SK-N-SH treated with all-trans-retinoic acid at 6 μM for 48 hours (cell line): Measurements from ENCODE around the gene ADARB2.

Experiments
- ATAC-seq: fragments of 200-7000 bp; cut with Tn5 transposase; 3 replicates; pipeline ENCODE4 v1.9.1; 2020; ENCODE audit warnings: mild to moderate bottlenecking, moderate library complexity
- ARNTL ChIP-seq: fragments of 450-650 bp; formaldehyde crosslinking; IDR thresholded peaks from 2 replicates; pipeline ENCODE4 v1.5.0; 2020; ENCODE audit warnings: low read depth, mild to moderate bottlenecking, moderate library complexity, borderline replicate concordance
- CSDC2 ChIP-seq: fragments of 250-450 bp; sonication (Bioruptor Pico); IDR thresholded peaks from 2 replicates; pipeline ENCODE4 v1.5.0; 2020; ENCODE audit warnings: mild to moderate bottlenecking, moderate library complexity
- ESRRG ChIP-seq: fragments of 250-450 bp; sonication (Bioruptor Pico); IDR thresholded peaks from 2 replicates; pipeline ENCODE4 v1.6.1; 2021; ENCODE audit warnings: mild to moderate bottlenecking
- ISL1 ChIP-seq: fragments of 250-450 bp; sonication (Bioruptor Pico); IDR thresholded peaks from 2 replicates; pipeline ENCODE4 v2.1.2; 2022; ENCODE audit warnings: mild to moderate bottlenecking, moderate library complexity
- PPARA ChIP-seq: fragments of 250-450 bp; sonication (Bioruptor Pico); IDR thresholded peaks from 2 replicates; pipeline ENCODE4 v1.5.0; 2020; ENCODE audit warnings: mild to moderate bottlenecking, borderline replicate concordance
- RARB ChIP-seq: fragments of 250-450 bp; sonication (Bioruptor Pico); IDR thresholded peaks from 2 replicates; pipeline ENCODE4 v1.8.0; 2021; ENCODE audit warnings: mild to moderate bottlenecking, moderate library complexity
- TOX ChIP-seq: fragments of 250-450 bp; sonication (Bioruptor Pico); IDR thresholded peaks from 2 replicates; pipeline ENCODE4 v1.8.0; 2021; ENCODE audit warnings: mild to moderate bottlenecking, moderate library complexity, borderline replicate concordance
- ZC3H10 ChIP-seq: fragments of 250-450 bp; sonication (Bioruptor Pico); IDR thresholded peaks from 2 replicates; pipeline ENCODE4 v1.5.1; 2021; ENCODE audit warnings: mild to moderate bottlenecking, moderate library complexity
- ZFP3 ChIP-seq: fragments of 250-450 bp; sonication (Bioruptor Pico); IDR thresholded peaks from 2 replicates; pipeline ENCODE4 v1.5.0; 2020; ENCODE audit warnings: mild to moderate bottlenecking, moderate library complexity
- ZFP30 ChIP-seq: fragments of 450-650 bp; formaldehyde crosslinking; IDR thresholded peaks from 2 replicates; pipeline ENCODE4 v1.5.0; 2022; ENCODE audit warnings: mild to moderate bottlenecking, moderate library complexity
- ZNF565 ChIP-seq: fragments of 450-650 bp; formaldehyde crosslinking; conservative IDR thresholded peaks from 2 replicates; pipeline ENCODE4 v1.5.0; 2020; ENCODE audit warnings: low read depth, mild to moderate bottlenecking, moderate library complexity
- ZNF70 ChIP-seq: fragments of 450-650 bp; formaldehyde crosslinking; IDR thresholded peaks from 2 replicates; pipeline ENCODE4 v1.5.0; 2020; ENCODE audit warnings: mild to moderate bottlenecking, moderate library complexity
- ZNF8 ChIP-seq: fragments of 450-650 bp; formaldehyde crosslinking; IDR thresholded peaks from 2 replicates; pipeline ENCODE4 v1.5.0; 2020; ENCODE audit warnings: mild to moderate bottlenecking, moderate library complexity
- TF ChIP-seq, protein P1 (sequence below): fragments of 250-450 bp; sonication (Bioruptor Pico); IDR thresholded peaks from 2 replicates; pipeline ENCODE4 v1.8.0; 2021; ENCODE audit warnings: low read depth, mild to moderate bottlenecking, moderate library complexity, borderline replicate concordance
- TF ChIP-seq, protein P2 (sequence below): fragments of 250-450 bp; sonication (Bioruptor Pico); IDR thresholded peaks from 2 replicates; pipeline ENCODE4 v1.5.1; 2021; ENCODE audit warnings: mild to moderate bottlenecking, moderate library complexity
- TF ChIP-seq, protein P3 (sequence below): fragments of 250-450 bp; sonication (Bioruptor Pico); IDR thresholded peaks from 2 replicates; pipeline ENCODE4 v1.8.0; 2020; ENCODE audit warnings: mild to moderate bottlenecking, moderate library complexity, borderline replicate concordance
- TF ChIP-seq, protein P4 (sequence below): fragments of 250-450 bp; sonication (Bioruptor Pico); IDR thresholded peaks from 2 replicates; pipeline ENCODE4 v1.5.0; 2020; ENCODE audit warnings: mild to moderate bottlenecking, moderate library complexity

Gene ADARB2

DNA sequence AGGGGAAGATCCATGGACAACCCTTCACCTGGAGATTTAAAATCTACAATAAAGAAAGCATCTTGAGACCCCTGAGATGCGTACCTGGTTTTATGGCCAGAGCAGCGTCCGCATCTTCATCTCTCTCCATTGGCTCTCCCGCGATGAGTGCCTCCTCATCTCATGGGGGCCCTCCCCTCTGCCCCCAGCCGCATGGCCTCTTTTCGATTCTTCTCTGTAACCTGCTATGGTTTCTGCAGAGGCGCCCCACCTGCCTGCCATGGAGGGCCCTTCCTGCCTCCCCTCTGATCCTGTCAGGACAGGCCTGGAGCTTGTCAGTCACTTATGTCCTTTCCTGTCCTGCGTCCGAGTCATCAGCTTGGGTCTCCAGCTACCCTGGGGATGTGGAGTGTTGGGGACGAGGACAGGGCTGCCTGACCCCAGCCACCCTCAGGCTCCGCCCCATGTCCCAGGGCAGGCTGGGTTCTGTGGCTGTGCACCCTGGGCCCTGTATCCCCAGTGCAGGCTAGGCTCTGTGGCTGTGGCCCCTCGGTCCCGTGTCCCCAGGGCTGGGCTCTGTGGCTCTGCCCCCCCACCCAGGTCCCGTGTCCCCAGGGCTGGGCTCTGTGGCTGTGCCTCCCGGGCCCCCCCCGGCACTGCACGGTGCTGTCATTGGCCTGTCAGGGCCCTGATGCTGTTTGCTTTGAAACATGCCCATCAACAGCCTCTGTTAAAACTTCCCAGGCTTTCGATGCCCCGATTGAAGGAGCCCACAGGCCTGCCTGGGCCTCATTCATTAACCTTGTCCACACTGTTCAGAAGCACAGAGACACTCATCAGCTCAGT, 581.3 kb downstream of the ADARB2 start:
- no peak for ATAC-seq
- TF ChIP-seq ARNTL (CRISPR knock-in tag) = no peak
- TF ChIP-seq ZNF8 (CRISPR knock-in tag) = no peak

DNA sequence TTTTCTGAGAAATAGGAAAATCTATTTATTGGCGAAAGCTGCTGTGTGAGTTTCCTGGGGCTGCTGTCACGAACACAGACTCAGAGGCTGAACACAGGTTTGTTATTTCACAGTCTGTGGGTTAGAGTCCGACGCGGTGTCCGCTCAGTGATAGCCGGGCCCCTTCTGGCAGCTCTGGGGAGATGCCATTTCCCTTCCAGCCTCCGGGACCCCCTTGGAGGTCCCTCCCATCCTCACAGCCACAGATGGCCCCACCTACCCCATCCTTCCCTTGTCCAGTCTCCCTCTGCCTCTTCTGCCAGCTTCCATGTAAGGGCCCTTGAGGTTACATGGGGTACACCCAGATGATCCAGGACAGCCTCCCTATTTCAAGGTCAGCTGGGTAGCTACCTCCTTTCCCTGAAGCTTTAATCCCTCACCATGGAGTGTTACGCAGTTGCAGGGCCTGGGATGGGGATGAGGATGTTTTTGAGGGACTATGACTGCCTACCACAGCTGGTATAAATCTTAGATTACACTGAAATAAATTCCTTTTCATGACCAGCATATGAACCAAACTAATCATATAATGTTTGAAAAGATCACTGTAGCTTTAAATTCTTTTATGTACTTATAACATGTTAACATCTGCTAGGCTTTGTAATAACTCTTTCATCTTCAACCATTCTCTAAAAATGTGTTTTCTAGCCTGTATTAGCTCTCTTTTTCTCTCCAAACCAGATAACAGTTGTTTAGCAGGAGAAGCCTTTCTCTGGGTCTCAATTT, 582.6 kb downstream of the ADARB2 start:
- ATAC-seq = no peak
- TF ChIP-seq ZNF70 (CRISPR knock-in tag) (no peak), TOX (CRISPR knock-in tag) (no peak), ZC3H10 (CRISPR knock-in tag) (no peak), CSDC2 (CRISPR knock-in tag) (no peak), ZFP30 (CRISPR knock-in tag) (no peak), ZFP3 (CRISPR knock-in tag) (no peak), ARNTL (CRISPR knock-in tag) (no peak), ZNF565 (CRISPR knock-in tag) (no peak), ISL1 (no peak)
- TF ChIP-seq, protein P1, sequence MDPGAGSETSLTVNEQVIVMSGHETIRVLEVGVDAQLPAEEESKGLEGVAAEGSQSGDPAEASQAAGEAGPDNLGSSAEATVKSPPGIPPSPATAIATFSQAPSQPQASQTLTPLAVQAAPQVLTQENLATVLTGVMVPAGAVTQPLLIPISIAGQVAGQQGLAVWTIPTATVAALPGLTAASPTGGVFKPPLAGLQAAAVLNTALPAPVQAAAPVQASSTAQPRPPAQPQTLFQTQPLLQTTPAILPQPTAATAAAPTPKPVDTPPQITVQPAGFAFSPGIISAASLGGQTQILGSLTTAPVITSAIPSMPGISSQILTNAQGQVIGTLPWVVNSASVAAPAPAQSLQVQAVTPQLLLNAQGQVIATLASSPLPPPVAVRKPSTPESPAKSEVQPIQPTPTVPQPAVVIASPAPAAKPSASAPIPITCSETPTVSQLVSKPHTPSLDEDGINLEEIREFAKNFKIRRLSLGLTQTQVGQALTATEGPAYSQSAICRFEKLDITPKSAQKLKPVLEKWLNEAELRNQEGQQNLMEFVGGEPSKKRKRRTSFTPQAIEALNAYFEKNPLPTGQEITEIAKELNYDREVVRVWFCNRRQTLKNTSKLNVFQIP (CRISPR knock-in tag) = no peak
- TF ChIP-seq, protein P2, sequence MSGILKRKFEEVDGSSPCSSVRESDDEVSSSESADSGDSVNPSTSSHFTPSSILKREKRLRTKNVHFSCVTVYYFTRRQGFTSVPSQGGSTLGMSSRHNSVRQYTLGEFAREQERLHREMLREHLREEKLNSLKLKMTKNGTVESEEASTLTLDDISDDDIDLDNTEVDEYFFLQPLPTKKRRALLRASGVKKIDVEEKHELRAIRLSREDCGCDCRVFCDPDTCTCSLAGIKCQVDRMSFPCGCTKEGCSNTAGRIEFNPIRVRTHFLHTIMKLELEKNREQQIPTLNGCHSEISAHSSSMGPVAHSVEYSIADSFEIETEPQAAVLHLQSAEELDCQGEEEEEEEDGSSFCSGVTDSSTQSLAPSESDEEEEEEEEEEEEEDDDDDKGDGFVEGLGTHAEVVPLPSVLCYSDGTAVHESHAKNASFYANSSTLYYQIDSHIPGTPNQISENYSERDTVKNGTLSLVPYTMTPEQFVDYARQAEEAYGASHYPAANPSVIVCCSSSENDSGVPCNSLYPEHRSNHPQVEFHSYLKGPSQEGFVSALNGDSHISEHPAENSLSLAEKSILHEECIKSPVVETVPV = no peak
- TF ChIP-seq, protein P3, sequence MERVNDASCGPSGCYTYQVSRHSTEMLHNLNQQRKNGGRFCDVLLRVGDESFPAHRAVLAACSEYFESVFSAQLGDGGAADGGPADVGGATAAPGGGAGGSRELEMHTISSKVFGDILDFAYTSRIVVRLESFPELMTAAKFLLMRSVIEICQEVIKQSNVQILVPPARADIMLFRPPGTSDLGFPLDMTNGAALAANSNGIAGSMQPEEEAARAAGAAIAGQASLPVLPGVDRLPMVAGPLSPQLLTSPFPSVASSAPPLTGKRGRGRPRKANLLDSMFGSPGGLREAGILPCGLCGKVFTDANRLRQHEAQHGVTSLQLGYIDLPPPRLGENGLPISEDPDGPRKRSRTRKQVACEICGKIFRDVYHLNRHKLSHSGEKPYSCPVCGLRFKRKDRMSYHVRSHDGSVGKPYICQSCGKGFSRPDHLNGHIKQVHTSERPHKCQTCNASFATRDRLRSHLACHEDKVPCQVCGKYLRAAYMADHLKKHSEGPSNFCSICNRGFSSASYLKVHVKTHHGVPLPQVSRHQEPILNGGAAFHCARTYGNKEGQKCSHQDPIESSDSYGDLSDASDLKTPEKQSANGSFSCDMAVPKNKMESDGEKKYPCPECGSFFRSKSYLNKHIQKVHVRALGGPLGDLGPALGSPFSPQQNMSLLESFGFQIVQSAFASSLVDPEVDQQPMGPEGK (CRISPR knock-in tag) = no peak
- TF ChIP-seq, protein P4, sequence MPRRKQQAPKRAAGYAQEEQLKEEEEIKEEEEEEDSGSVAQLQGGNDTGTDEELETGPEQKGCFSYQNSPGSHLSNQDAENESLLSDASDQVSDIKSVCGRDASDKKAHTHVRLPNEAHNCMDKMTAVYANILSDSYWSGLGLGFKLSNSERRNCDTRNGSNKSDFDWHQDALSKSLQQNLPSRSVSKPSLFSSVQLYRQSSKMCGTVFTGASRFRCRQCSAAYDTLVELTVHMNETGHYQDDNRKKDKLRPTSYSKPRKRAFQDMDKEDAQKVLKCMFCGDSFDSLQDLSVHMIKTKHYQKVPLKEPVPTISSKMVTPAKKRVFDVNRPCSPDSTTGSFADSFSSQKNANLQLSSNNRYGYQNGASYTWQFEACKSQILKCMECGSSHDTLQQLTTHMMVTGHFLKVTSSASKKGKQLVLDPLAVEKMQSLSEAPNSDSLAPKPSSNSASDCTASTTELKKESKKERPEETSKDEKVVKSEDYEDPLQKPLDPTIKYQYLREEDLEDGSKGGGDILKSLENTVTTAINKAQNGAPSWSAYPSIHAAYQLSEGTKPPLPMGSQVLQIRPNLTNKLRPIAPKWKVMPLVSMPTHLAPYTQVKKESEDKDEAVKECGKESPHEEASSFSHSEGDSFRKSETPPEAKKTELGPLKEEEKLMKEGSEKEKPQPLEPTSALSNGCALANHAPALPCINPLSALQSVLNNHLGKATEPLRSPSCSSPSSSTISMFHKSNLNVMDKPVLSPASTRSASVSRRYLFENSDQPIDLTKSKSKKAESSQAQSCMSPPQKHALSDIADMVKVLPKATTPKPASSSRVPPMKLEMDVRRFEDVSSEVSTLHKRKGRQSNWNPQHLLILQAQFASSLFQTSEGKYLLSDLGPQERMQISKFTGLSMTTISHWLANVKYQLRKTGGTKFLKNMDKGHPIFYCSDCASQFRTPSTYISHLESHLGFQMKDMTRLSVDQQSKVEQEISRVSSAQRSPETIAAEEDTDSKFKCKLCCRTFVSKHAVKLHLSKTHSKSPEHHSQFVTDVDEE (CRISPR knock-in tag) = no peak

DNA sequence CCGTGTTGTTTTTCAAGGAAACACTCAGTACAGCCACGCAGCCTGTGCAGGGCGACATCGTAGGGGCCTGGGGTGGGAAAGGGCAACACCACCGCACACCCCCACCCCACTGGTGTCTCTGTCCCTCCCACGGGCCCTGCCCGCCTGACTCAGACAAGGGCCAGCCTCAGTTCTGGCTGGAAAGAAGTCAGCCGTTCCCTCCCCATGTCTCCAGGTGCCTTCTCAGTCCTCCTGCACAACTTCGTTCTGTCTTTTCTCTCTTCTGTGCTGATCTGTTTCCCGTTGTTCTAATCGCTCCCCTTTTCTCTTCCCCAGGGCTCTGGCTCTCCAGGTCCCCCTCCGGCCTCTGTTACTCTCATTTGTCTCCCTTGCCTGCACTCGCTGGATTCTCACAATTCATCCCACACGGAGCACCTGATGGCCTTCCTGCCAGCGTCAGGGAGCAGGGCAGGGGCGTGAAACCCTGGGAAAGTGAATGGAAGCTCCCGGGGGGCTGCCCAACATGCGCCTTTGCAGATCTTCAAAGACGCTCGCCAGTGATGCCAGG, 583.4 kb downstream of the ADARB2 start:
- no peak for ATAC-seq
- TF ChIP-seq RARB (CRISPR knock-in tag) (no peak), ZNF70 (CRISPR knock-in tag) (no peak), ZNF565 (CRISPR knock-in tag) (no peak), ISL1 (no peak), ESRRG (CRISPR knock-in tag) (no peak), PPARA (CRISPR knock-in tag) (no peak)
- TF ChIP-seq, protein P3 (CRISPR knock-in tag) = no peak
